HepG2 (cell line): ENCODE data around the gene LGALS8. TPM values are rescaled to one million over a fixed set of nuclear protein-coding genes. Genes with fewer than 3 reads are reported as not detected.
A peak's percentile ranks its signal among the peaks of the same experiment; 100 is the strongest.

Experiments used
- AHDC1 ChIP-seq: sonication (generic); formaldehyde crosslinking; IDR thresholded peaks from 2 replicates; pipeline ENCODE4 v1.5.1; 2020; ENCODE audit warnings: mild to moderate bottlenecking, missing genetic modification reagents, borderline replicate concordance
- GRHL1 ChIP-seq: sonication (generic); formaldehyde crosslinking; conservative IDR thresholded peaks from 2 replicates; pipeline ENCODE4 v1.8.0; 2022; ENCODE audit warnings: missing genetic modification reagents
- HCFC1 ChIP-seq: fragments of 150-350 bp; IDR thresholded peaks from 2 replicates; pipeline ENCODE4 v1.6.1; 2014; ENCODE audit warnings: low read depth, low read length
- HDAC2 ChIP-seq: sonication (generic); formaldehyde crosslinking; IDR thresholded peaks from 2 replicates; pipeline ENCODE4 v1.4.0; 2020; ENCODE audit warnings: missing genetic modification reagents
- JARID2 ChIP-seq: sonication (generic); formaldehyde crosslinking; IDR thresholded peaks from 2 replicates; pipeline ENCODE4 v1.8.1; 2023; ENCODE audit warnings: missing genetic modification reagents, inconsistent platforms; ENCODE audit not compliant: insufficient replicate concordance
- ONECUT2 ChIP-seq: sonication (generic); formaldehyde crosslinking; IDR thresholded peaks from 2 replicates; pipeline ENCODE4 v1.4.0; 2020; ENCODE audit warnings: missing genetic modification reagents
- PLSCR1 ChIP-seq: sonication (generic); formaldehyde crosslinking; IDR thresholded peaks from 2 replicates; pipeline ENCODE4 v1.5.0; 2020; ENCODE audit warnings: missing genetic modification reagents, mild to moderate bottlenecking, borderline replicate concordance
- SAP130 ChIP-seq: IDR thresholded peaks from 2 replicates; pipeline ENCODE4 v1.6.1; 2016; ENCODE audit warnings: low read depth
- ZFX ChIP-seq: sonication (generic); formaldehyde crosslinking; IDR thresholded peaks from 2 replicates; pipeline ENCODE4 v1.4.0; 2020; ENCODE audit warnings: mild to moderate bottlenecking, low read depth, missing genetic modification reagents, moderate library complexity
- ZNF124 ChIP-seq: sonication (generic); formaldehyde crosslinking; IDR thresholded peaks from 2 replicates; pipeline ENCODE4 v1.4.0; 2020; ENCODE audit warnings: missing genetic modification reagents
- ZNF318 ChIP-seq: sonication (generic); formaldehyde crosslinking; IDR thresholded peaks from 2 replicates; pipeline ENCODE4 v1.4.0; 2020; ENCODE audit warnings: mild to moderate bottlenecking, missing genetic modification reagents
- ZNF510 ChIP-seq: sonication (generic); formaldehyde crosslinking; IDR thresholded peaks from 2 replicates; pipeline ENCODE4 v1.4.0; 2020; ENCODE audit warnings: low read depth, mild to moderate bottlenecking, missing genetic modification reagents
- polyA plus RNA-seq, 8 experiments: library from polyadenylated mRNA; depleted of rRNA in 3 of 8; stranded (reverse) in 7 of 8; unstranded in 1 of 8; fragments of >200 nt; fragmentation: Illumina TruSeq in 4 of 8; extraction: Trizol in 4 of 8; gene quantifications; 2 replicates each; pipeline versions ENCODE4 v1.2.1 to v1.2.3, GENCODE V29; 2011 to 2016; ENCODE audit warnings: low read depth in 4 of 8, missing spikeins in 1 of 8, mixed read lengths in 1 of 8; ENCODE audit not compliant: insufficient read depth in 1 of 8
- total RNA-seq, 5 experiments: library from RNA; depleted of rRNA; stranded (reverse); fragments of >200 nt; fragmentation: Illumina TruSeq; extraction: Trizol; gene quantifications; 2 replicates each; pipeline ENCODE4 v1.2.3, GENCODE V29; 2016; ENCODE audit warnings: low read depth in 1 of 5

LGALS8 gene
- total and polyA plus RNA-seq, 2 of the 13 experiments (the other 11 are each of a cell fraction or from before 2014, with no cell fraction given): 29.3 to 185 TPM

- TF ChIP-seq AHDC1 (CRISPR knock-in tag): peak; percentile 87; the same call in 1 of the 2 replicates
- TF ChIP-seq ZFX: no peak
- TF ChIP-seq ZNF510: no peak
- TF ChIP-seq PLSCR1: no peak
- TF ChIP-seq SAP130 (CRISPR knock-in tag): peak; percentile 45
- no peak for TF ChIP-seq HCFC1
- TF ChIP-seq GRHL1 (CRISPR knock-in tag): no peak
- peak; percentile 66; the same call in 1 of the 2 replicates for TF ChIP-seq HDAC2 (CRISPR knock-in tag)
- no peak for TF ChIP-seq ZNF318 (CRISPR knock-in tag)
- no peak for TF ChIP-seq ZNF124 (CRISPR knock-in tag)
- no peak for TF ChIP-seq JARID2 (CRISPR knock-in tag)
- 0 out of 2 replicates have a peak, but pooled peaks have one; percentile 6 for TF ChIP-seq ONECUT2 (CRISPR knock-in tag)
Measured at GRCh38 chr1:236514703-236515442, 8.9 kb upstream of the LGALS8 start (continued).
